ENCODE data around the gene ZFR.

Gene ZFR

GRCh38 chr5:32353420-32353819 is 91.1 kb downstream of the ZFR start:
- Histone ChIP-seq H3K27me3 (ENCODE audit: control insufficient read depth in 5 of 5, insufficient read depth in 4 of 5, low read length in 5 of 5) (no peaks in the 10 kb centered on the region), H3K36me3 (ENCODE audit: control insufficient read depth in 5 of 5, insufficient read depth in 5 of 5, low read length in 5 of 5) (peaks cover 2 to 27% (median 13%) of the 10 kb centered on the region in 5 donors), H3K9ac (ENCODE audit: low read length in 5 of 5) (no peak overlapping the region), H3K4me3 (ENCODE audit: low read depth in 1 of 5, low read length in 5 of 5) (no peak overlapping the region), H3K9me3 (ENCODE audit: control insufficient read depth in 5 of 5, low read length in 5 of 5) (no peaks in the 10 kb centered on the region), H3K4me1 (ENCODE audit: control insufficient read depth in 5 of 5, insufficient read depth in 5 of 5, low read length in 5 of 5) (no peaks in the 10 kb centered on the region), H3K27ac (ENCODE audit: low read depth, low read length) (no peak overlapping the region)

DNA sequence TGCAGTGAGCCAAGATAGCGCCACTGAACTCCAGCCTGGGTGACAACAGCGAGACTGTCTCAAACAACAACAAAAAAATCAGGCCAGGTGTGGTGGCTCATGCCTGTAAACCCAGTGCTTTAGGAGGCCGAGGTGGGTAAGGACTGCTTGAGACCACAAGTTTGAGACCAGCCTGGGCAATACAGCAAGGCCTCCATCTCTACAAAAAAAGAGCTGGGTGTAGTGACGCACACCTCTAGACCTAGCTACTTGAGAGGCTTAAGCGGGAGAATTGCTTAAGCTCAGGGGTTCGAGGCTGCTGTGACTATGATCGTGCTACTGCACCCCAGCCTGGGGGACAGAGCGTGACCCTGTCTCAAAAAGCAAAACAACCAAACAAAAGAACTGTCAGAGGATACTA is 91.9 kb downstream of the ZFR start:
- H3K9ac ChIP-seq (ENCODE audit: low read length in 5 of 5) = no peak overlapping the region
- H3K36me3 ChIP-seq (ENCODE audit: control insufficient read depth in 5 of 5, insufficient read depth in 5 of 5, low read length in 5 of 5) = peaks cover 2 to 23% (median 13%) of the 10 kb centered on the region in 5 donors
- no peaks in the 10 kb centered on the region for H3K4me1 ChIP-seq (ENCODE audit: control insufficient read depth in 5 of 5, insufficient read depth in 5 of 5, low read length in 5 of 5)
- H3K27ac ChIP-seq (ENCODE audit: low read depth, low read length) = no peak overlapping the region
- no peak overlapping the region for H3K4me3 ChIP-seq (ENCODE audit: low read depth in 1 of 5, low read length in 5 of 5)
- no peaks in the 10 kb centered on the region for H3K9me3 ChIP-seq (ENCODE audit: control insufficient read depth in 5 of 5, low read length in 5 of 5)
- H3K27me3 ChIP-seq (ENCODE audit: control insufficient read depth in 5 of 5, insufficient read depth in 4 of 5, low read length in 5 of 5) = no peaks in the 10 kb centered on the region

DNA sequence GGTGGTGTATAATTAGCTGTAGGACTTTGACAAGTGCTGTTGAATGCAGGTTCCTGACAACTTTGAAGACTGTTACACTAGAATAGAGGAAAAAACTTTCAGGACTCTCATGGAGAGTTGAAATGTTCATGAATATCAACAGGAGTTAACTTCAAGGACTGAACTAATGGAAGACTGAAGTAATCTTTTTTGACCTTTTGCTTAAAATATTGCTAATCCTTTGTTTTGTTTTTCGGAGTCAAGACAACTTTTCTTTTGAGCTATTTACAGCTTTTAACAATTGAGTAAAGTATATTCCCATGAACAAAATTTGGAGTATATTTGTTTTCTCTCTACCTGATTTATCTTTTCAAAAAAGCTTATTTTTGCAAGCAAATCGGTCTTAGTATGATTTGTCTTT is 97.7 kb downstream of the ZFR start:
- H3K4me1 ChIP-seq (ENCODE audit: control insufficient read depth in 5 of 5, insufficient read depth in 5 of 5, low read length in 5 of 5) = peaks cover 0 to 13% (median 0%) of the 10 kb centered on the region in 5 donors
- no peak overlapping the region for H3K27ac ChIP-seq (ENCODE audit: low read depth, low read length)
- no peak overlapping the region for H3K9ac ChIP-seq (ENCODE audit: low read length in 5 of 5)
- H3K36me3 ChIP-seq (ENCODE audit: control insufficient read depth in 5 of 5, insufficient read depth in 5 of 5, low read length in 5 of 5) = no peaks in the 10 kb centered on the region
- no peaks in the 10 kb centered on the region for H3K27me3 ChIP-seq (ENCODE audit: control insufficient read depth in 5 of 5, insufficient read depth in 4 of 5, low read length in 5 of 5)
- no peak overlapping the region for H3K4me3 ChIP-seq (ENCODE audit: low read depth in 1 of 5, low read length in 5 of 5)
- H3K9me3 ChIP-seq (ENCODE audit: control insufficient read depth in 5 of 5, low read length in 5 of 5) = no peaks in the 10 kb centered on the region

- H3K36me3 ChIP-seq (ENCODE audit: control insufficient read depth in 5 of 5, insufficient read depth in 5 of 5, low read length in 5 of 5) = no peaks in the 10 kb centered on the region
These were observed 101.4 kb downstream of the ZFR start for GRCh38 chr5:32343058-32343672.

DNA sequence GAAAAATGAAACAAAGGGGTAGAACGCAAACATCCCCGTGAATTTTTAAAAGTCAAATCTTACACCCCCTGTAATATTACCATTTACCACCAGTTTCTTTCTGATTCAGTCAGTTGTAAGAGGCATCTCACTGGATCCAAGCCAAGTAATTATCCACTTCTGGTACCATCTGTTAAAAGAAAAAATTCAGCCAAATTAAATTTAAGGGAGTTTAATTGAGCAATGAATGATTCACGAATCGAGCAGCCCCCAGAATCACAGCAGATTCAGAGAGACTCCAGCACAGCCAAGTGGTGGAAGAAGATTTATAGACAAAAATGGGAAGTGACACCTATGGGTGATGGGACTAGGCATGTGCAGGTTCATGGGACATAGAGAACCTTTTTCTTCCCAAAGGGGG is 101.9 kb downstream of the ZFR start:
- no peak overlapping the region for H3K4me3 ChIP-seq (ENCODE audit: low read depth in 1 of 5, low read length in 5 of 5)
- no peaks in the 10 kb centered on the region for H3K36me3 ChIP-seq (ENCODE audit: control insufficient read depth in 5 of 5, insufficient read depth in 5 of 5, low read length in 5 of 5)
- no peak overlapping the region for H3K9ac ChIP-seq (ENCODE audit: low read length in 5 of 5)
- peaks cover 0 to 15% (median 0%) of the 10 kb centered on the region in 5 donors for H3K4me1 ChIP-seq (ENCODE audit: control insufficient read depth in 5 of 5, insufficient read depth in 5 of 5, low read length in 5 of 5)
- peaks cover 0 to 9% (median 4%) of the 10 kb centered on the region in 5 donors for H3K9me3 ChIP-seq (ENCODE audit: control insufficient read depth in 5 of 5, low read length in 5 of 5)
- no peaks in the 10 kb centered on the region for H3K27me3 ChIP-seq (ENCODE audit: control insufficient read depth in 5 of 5, insufficient read depth in 4 of 5, low read length in 5 of 5)
- H3K27ac ChIP-seq (ENCODE audit: low read depth, low read length) = no peak overlapping the region

More at GRCh38 chr5:32343058-32343672, 101.4 kb downstream of the ZFR start:
- no peak overlapping the region for H3K4me3 ChIP-seq (ENCODE audit: low read depth in 1 of 5, low read length in 5 of 5)
- peaks cover 0 to 15% (median 0%) of the 10 kb centered on the region in 5 donors for H3K4me1 ChIP-seq (ENCODE audit: control insufficient read depth in 5 of 5, insufficient read depth in 5 of 5, low read length in 5 of 5)
- H3K9ac ChIP-seq (ENCODE audit: low read length in 5 of 5) = no peak overlapping the region
- H3K9me3 ChIP-seq (ENCODE audit: control insufficient read depth in 5 of 5, low read length in 5 of 5) = peaks cover 0 to 9% (median 4%) of the 10 kb centered on the region in 5 donors
- no peak overlapping the region for H3K27ac ChIP-seq (ENCODE audit: low read depth, low read length)
- no peaks in the 10 kb centered on the region for H3K27me3 ChIP-seq (ENCODE audit: control insufficient read depth in 5 of 5, insufficient read depth in 4 of 5, low read length in 5 of 5)

- H3K27ac ChIP-seq (ENCODE audit: low read depth, low read length) = no peak overlapping the region
- H3K4me3 ChIP-seq (ENCODE audit: low read depth in 1 of 5, low read length in 5 of 5) = no peak overlapping the region
- peaks cover 0 to 15% (median 0%) of the 10 kb centered on the region in 5 donors for H3K4me1 ChIP-seq (ENCODE audit: control insufficient read depth in 5 of 5, insufficient read depth in 5 of 5, low read length in 5 of 5)
- H3K9me3 ChIP-seq (ENCODE audit: control insufficient read depth in 5 of 5, low read length in 5 of 5) = peaks cover 0 to 9% (median 4%) of the 10 kb centered on the region in 5 donors
- no peaks in the 10 kb centered on the region for H3K27me3 ChIP-seq (ENCODE audit: control insufficient read depth in 5 of 5, insufficient read depth in 4 of 5, low read length in 5 of 5)
- no peaks in the 10 kb centered on the region for H3K36me3 ChIP-seq (ENCODE audit: control insufficient read depth in 5 of 5, insufficient read depth in 5 of 5, low read length in 5 of 5)
- H3K9ac ChIP-seq (ENCODE audit: low read length in 5 of 5) = no peak overlapping the region
These were observed 104.7 kb downstream of the ZFR start for GRCh38 chr5:32339878-32340277.

DNA sequence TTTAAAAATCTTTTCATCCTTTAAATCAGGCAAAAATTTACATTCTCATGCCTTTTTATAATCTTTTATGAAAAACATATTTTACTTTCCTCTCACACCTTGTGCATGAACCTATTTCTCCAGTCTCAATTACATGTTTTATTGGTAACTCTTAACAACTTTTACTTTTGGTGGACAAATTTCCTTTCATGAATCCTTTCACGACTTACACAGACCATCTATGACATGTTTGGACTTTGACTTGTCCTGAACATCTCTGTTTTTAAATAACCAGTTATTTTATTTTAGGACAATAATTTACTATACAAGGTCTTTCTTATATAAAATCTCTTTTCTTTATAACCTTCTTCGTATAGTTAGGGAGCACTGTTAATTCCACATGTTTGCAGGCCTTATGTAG is 105.3 kb downstream of the ZFR start:
- H3K27ac ChIP-seq (ENCODE audit: low read depth, low read length) = no peak overlapping the region
- no peaks in the 10 kb centered on the region for H3K27me3 ChIP-seq (ENCODE audit: control insufficient read depth in 5 of 5, insufficient read depth in 4 of 5, low read length in 5 of 5)
- no peak overlapping the region for H3K4me3 ChIP-seq (ENCODE audit: low read depth in 1 of 5, low read length in 5 of 5)
- H3K36me3 ChIP-seq (ENCODE audit: control insufficient read depth in 5 of 5, insufficient read depth in 5 of 5, low read length in 5 of 5) = no peaks in the 10 kb centered on the region
- H3K4me1 ChIP-seq (ENCODE audit: control insufficient read depth in 5 of 5, insufficient read depth in 5 of 5, low read length in 5 of 5) = peaks cover 0 to 15% (median 0%) of the 10 kb centered on the region in 5 donors
- no peak overlapping the region for H3K9ac ChIP-seq (ENCODE audit: low read length in 5 of 5)
- peaks cover 0 to 9% (median 4%) of the 10 kb centered on the region in 5 donors for H3K9me3 ChIP-seq (ENCODE audit: control insufficient read depth in 5 of 5, low read length in 5 of 5)

- H3K9me3 ChIP-seq (ENCODE audit: control insufficient read depth in 5 of 5, low read length in 5 of 5) = no peaks in the 10 kb centered on the region
- peaks cover 0 to 14% (median 0%) of the 10 kb centered on the region in 5 donors for H3K4me1 ChIP-seq (ENCODE audit: control insufficient read depth in 5 of 5, insufficient read depth in 5 of 5, low read length in 5 of 5)
- no peaks in the 10 kb centered on the region for H3K27me3 ChIP-seq (ENCODE audit: control insufficient read depth in 5 of 5, insufficient read depth in 4 of 5, low read length in 5 of 5)
- H3K9ac ChIP-seq (ENCODE audit: low read length in 5 of 5) = no peak overlapping the region
- no peak overlapping the region for H3K27ac ChIP-seq (ENCODE audit: low read depth, low read length)
- no peak overlapping the region for H3K4me3 ChIP-seq (ENCODE audit: low read depth in 1 of 5, low read length in 5 of 5)
- no peaks in the 10 kb centered on the region for H3K36me3 ChIP-seq (ENCODE audit: control insufficient read depth in 5 of 5, insufficient read depth in 5 of 5, low read length in 5 of 5)
These were observed 111.6 kb downstream of the ZFR start for GRCh38 chr5:32332966-32333365.

GRCh38 chr5:32332361-32332760 is 112.2 kb downstream of the ZFR start:
- H3K4me3 ChIP-seq (ENCODE audit: low read depth in 1 of 5, low read length in 5 of 5) = no peak overlapping the region
- no peak overlapping the region for H3K27ac ChIP-seq (ENCODE audit: low read depth, low read length)
- no peak overlapping the region for H3K9ac ChIP-seq (ENCODE audit: low read length in 5 of 5)
- no peaks in the 10 kb centered on the region for H3K9me3 ChIP-seq (ENCODE audit: control insufficient read depth in 5 of 5, low read length in 5 of 5)
- no peaks in the 10 kb centered on the region for H3K27me3 ChIP-seq (ENCODE audit: control insufficient read depth in 5 of 5, insufficient read depth in 4 of 5, low read length in 5 of 5)
- peaks cover 0 to 14% (median 0%) of the 10 kb centered on the region in 5 donors for H3K4me1 ChIP-seq (ENCODE audit: control insufficient read depth in 5 of 5, insufficient read depth in 5 of 5, low read length in 5 of 5)
- H3K36me3 ChIP-seq (ENCODE audit: control insufficient read depth in 5 of 5, insufficient read depth in 5 of 5, low read length in 5 of 5) = no peaks in the 10 kb centered on the region

- H3K4me3 ChIP-seq (ENCODE audit: low read depth in 1 of 5, low read length in 5 of 5) = no peak overlapping the region
- no peaks in the 10 kb centered on the region for H3K9me3 ChIP-seq (ENCODE audit: control insufficient read depth in 5 of 5, low read length in 5 of 5)
- H3K27me3 ChIP-seq (ENCODE audit: control insufficient read depth in 5 of 5, insufficient read depth in 4 of 5, low read length in 5 of 5) = no peaks in the 10 kb centered on the region
- H3K9ac ChIP-seq (ENCODE audit: low read length in 5 of 5) = no peak overlapping the region
- no peaks in the 10 kb centered on the region for H3K36me3 ChIP-seq (ENCODE audit: control insufficient read depth in 5 of 5, insufficient read depth in 5 of 5, low read length in 5 of 5)
- no peak overlapping the region for H3K27ac ChIP-seq (ENCODE audit: low read depth, low read length)
- peaks cover 0 to 14% (median 0%) of the 10 kb centered on the region in 5 donors for H3K4me1 ChIP-seq (ENCODE audit: control insufficient read depth in 5 of 5, insufficient read depth in 5 of 5, low read length in 5 of 5)
These were observed 112.6 kb downstream of the ZFR start for GRCh38 chr5:32331935-32332274.
